Measurements from ENCODE around the gene PIBF1. TPM values are rescaled to one million over a fixed set of nuclear protein-coding genes. Genes with fewer than 3 reads are reported as not detected.

Gene PIBF1
- total and polyA plus RNA-seq, 2 donors (not counting 1 experiment from before 2014, with no cell fraction given): 9.6 to 25.1 TPM

GRCh38 chr13:72953391-72953965 is 171.5 kb downstream of the PIBF1 start:
- H3K9me3 ChIP-seq (ENCODE audit: control insufficient read depth, insufficient read depth, low read depth, low read length): no peaks in the 10 kb centered on the region
- H3K4me2 ChIP-seq (ENCODE audit: extremely low read depth, insufficient read depth, low read length): no peak overlapping the region
- no peak overlapping the region for H3K4me3 ChIP-seq (replicated peaks in 1 of 4; ENCODE audit: control extremely low read depth in 1 of 4, insufficient read depth in 1 of 4, low read depth in 3 of 4, low read length in 4 of 4)
- no peaks in the 10 kb centered on the region for H3K79me2 ChIP-seq (ENCODE audit: control insufficient read depth, insufficient read depth, low read length)
- H3K9ac ChIP-seq (ENCODE audit: insufficient read depth, low read length): no peak overlapping the region
- no peaks in the 10 kb centered on the region for H4K20me1 ChIP-seq (ENCODE audit: control insufficient read depth, extremely low read depth, insufficient read depth, low read length)
- no peak for DNase-seq (ENCODE audit: low read depth in 2 of 2)
- H3K4me1 ChIP-seq (ENCODE audit: control insufficient read depth, extremely low read depth, insufficient read depth, low read length): no peaks in the 10 kb centered on the region
- no peak overlapping the region for H3K27ac ChIP-seq (ENCODE audit: insufficient read depth, low read length)
- H2AFZ ChIP-seq (ENCODE audit: low read length): no peak overlapping the region
- H3K27me3 ChIP-seq (ENCODE audit: control insufficient read depth, insufficient read depth, low read length): no peaks in the 10 kb centered on the region
- H3K36me3 ChIP-seq (ENCODE audit: control insufficient read depth, insufficient read depth, low read length): no peaks in the 10 kb centered on the region
- TF ChIP-seq EZH2 (IDR thresholded peaks at IDR 0.05; ENCODE audit: low read length, missing control alignments) (no peak), CTCF (conservative IDR thresholded peaks at IDR 0.05 in 1 of 2, IDR thresholded peaks at IDR 0.05 in 1 of 2; ENCODE audit: low read depth in 1 of 2, low read length in 2 of 2) (no peak)

GRCh38 chr13:72959643-72960042 is 177.7 kb downstream of the PIBF1 start:
- no peaks in the 10 kb centered on the region for H3K9me3 ChIP-seq (ENCODE audit: control insufficient read depth, insufficient read depth, low read depth, low read length)
- H3K9ac ChIP-seq (ENCODE audit: insufficient read depth, low read length): no peak overlapping the region
- no peaks in the 10 kb centered on the region for H3K27me3 ChIP-seq (ENCODE audit: control insufficient read depth, insufficient read depth, low read length)
- TF ChIP-seq EZH2 (IDR thresholded peaks at IDR 0.05; ENCODE audit: low read length, missing control alignments): no peak
- no peak for TF ChIP-seq CTCF (conservative IDR thresholded peaks at IDR 0.05 in 1 of 2, IDR thresholded peaks at IDR 0.05 in 1 of 2; ENCODE audit: low read depth in 1 of 2, low read length in 2 of 2)
- H3K4me1 ChIP-seq (ENCODE audit: control insufficient read depth, extremely low read depth, insufficient read depth, low read length): no peaks in the 10 kb centered on the region
- H3K4me2 ChIP-seq (ENCODE audit: extremely low read depth, insufficient read depth, low read length): no peak overlapping the region
- H3K36me3 ChIP-seq (ENCODE audit: control insufficient read depth, insufficient read depth, low read length): no peaks in the 10 kb centered on the region
- DNase-seq (ENCODE audit: low read depth in 2 of 2): peak; percentile 8 to 49
- no peaks in the 10 kb centered on the region for H3K79me2 ChIP-seq (ENCODE audit: control insufficient read depth, insufficient read depth, low read length)
- H2AFZ ChIP-seq (ENCODE audit: low read length): no peak overlapping the region
- H3K4me3 ChIP-seq (replicated peaks in 1 of 4; ENCODE audit: control extremely low read depth in 1 of 4, insufficient read depth in 1 of 4, low read depth in 3 of 4, low read length in 4 of 4): no peak overlapping the region
- no peaks in the 10 kb centered on the region for H4K20me1 ChIP-seq (ENCODE audit: control insufficient read depth, extremely low read depth, insufficient read depth, low read length)
- H3K27ac ChIP-seq (ENCODE audit: insufficient read depth, low read length): no peak overlapping the region

- no peaks in the 10 kb centered on the region for H3K27me3 ChIP-seq (ENCODE audit: control insufficient read depth, insufficient read depth, low read length)
- no peak overlapping the region for H3K27ac ChIP-seq (ENCODE audit: insufficient read depth, low read length)
- H3K79me2 ChIP-seq (ENCODE audit: control insufficient read depth, insufficient read depth, low read length): no peaks in the 10 kb centered on the region
- no peaks in the 10 kb centered on the region for H4K20me1 ChIP-seq (ENCODE audit: control insufficient read depth, extremely low read depth, insufficient read depth, low read length)
- H3K4me1 ChIP-seq (ENCODE audit: control insufficient read depth, extremely low read depth, insufficient read depth, low read length): no peaks in the 10 kb centered on the region
- no peak overlapping the region for H3K4me3 ChIP-seq (replicated peaks in 1 of 4; ENCODE audit: control extremely low read depth in 1 of 4, insufficient read depth in 1 of 4, low read depth in 3 of 4, low read length in 4 of 4)
- DNase-seq (ENCODE audit: low read depth in 2 of 2): no peak
- no peak overlapping the region for H2AFZ ChIP-seq (ENCODE audit: low read length)
- no peak overlapping the region for H3K9ac ChIP-seq (ENCODE audit: insufficient read depth, low read length)
- no peaks in the 10 kb centered on the region for H3K36me3 ChIP-seq (ENCODE audit: control insufficient read depth, insufficient read depth, low read length)
- no peaks in the 10 kb centered on the region for H3K9me3 ChIP-seq (ENCODE audit: control insufficient read depth, insufficient read depth, low read depth, low read length)
- no peak overlapping the region for H3K4me2 ChIP-seq (ENCODE audit: extremely low read depth, insufficient read depth, low read length)
- TF ChIP-seq CTCF (conservative IDR thresholded peaks at IDR 0.05 in 1 of 2, IDR thresholded peaks at IDR 0.05 in 1 of 2; ENCODE audit: low read depth in 1 of 2, low read length in 2 of 2) (no peak), EZH2 (IDR thresholded peaks at IDR 0.05; ENCODE audit: low read length, missing control alignments) (no peak)
Observed at GRCh38 chr13:72960114-72960513, 178.2 kb downstream of the PIBF1 start.

Data from fibroblast of lung (primary cell).